Activated gamma-delta T cell (primary cell): ENCODE measurements around the gene ST6GALNAC2.
"Not testable (repeated sequence)": the region's sequence is repeated elsewhere in the genome, so short reads cannot be mapped to it uniquely, and the experiment has no call there.

Experiments
- DNase-seq: peaks from one replicate; lab custom pipeline; 2025; lab: John Stamatoyannopoulos, UW

ST6GALNAC2 gene

DNA sequence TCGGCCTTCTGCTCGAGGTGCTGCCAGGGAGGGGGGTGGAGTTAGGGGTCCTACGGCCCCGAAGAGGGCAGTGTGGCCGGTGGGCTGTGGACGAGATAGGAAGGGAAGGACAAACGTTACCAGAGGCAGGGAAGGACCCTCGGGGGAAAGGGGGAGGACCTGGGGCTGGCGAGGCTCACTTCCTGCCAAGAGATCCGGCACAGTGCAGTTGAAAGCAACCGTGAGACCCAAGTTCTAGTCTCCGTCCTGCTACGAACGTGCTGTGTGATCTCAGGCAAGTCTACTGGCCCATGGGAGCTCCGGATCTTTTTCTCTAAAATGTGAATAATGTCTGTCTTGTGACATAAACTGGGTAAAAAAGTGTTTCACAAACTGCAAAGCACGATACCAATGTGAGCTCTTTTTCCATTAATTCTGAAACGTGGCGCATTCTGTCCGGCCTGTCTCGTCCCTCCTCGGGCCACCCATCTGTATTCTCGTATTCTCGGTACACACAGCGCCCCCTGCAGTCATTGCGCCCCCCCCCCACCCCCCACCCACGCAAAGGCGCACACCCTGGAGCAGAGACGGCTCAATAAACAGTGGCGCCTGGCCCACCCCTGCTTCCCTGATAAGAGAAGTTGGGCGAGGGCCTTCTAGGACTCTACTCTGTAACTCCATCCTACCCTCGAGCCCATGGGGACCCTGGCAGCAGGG is 57.0 kb downstream of the ST6GALNAC2 start:
- DNase-seq: no peak

GRCh38 chr17:76528156-76528527 is 57.5 kb downstream of the ST6GALNAC2 start:
- DNase-seq: no peak

DNA sequence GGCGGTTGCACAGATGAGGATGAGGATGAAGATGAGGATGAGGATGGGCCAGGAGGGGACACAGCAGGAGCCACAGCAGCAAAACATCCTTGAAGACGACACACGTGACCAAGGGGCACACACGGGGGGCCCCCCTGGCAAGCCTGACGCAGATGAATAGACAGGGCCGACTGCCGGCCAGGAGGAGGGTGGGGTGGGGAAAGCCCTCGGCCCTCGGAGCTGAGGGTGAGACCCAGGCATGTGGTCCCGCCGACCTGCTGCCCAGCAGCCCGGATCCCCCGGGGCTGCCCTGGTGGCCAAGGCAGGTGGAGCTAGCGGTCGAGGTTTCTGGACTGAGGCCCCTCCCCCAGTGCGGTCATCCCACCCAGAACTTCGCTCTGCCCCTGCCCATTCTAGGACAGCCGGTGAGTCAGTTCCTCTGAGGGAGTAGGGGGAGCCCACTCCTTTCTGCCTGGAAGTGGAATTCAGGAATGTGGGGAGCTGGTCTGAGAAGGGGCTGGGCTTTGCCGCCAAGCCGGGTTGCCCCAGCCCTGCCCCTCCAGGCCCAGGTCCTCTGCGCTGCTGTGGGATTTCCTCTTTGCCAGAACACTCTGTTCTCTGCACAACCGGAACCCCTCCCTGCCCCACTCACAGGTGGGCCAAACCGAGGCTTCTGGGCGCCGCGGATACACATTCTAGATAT is 58.1 kb downstream of the ST6GALNAC2 start:
- no peak for DNase-seq

DNA sequence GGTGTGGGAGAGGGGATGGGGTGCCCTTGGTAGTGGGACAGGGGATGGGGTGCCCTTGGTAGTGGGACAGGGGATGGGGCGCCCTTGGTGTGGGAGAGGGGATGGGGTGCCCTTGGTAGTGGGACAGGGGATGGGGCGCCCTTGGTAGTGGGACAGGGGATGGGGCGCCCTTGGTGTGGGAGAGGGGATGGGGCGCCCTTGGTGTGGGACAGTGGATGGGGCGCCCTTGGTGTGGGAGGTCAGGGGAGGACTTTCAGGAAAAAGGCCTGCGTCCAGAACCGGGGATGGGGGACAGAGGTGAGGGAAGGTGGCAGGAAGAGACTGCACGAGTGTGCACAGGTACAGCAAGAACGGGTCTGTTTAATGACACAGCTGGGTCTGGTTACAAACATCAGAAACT is 58.6 kb downstream of the ST6GALNAC2 start:
- not testable (repeated sequence) for DNase-seq

- not testable (repeated sequence) for DNase-seq
These were observed 60.2 kb downstream of the ST6GALNAC2 start for GRCh38 chr17:76525513-76525833.

DNA sequence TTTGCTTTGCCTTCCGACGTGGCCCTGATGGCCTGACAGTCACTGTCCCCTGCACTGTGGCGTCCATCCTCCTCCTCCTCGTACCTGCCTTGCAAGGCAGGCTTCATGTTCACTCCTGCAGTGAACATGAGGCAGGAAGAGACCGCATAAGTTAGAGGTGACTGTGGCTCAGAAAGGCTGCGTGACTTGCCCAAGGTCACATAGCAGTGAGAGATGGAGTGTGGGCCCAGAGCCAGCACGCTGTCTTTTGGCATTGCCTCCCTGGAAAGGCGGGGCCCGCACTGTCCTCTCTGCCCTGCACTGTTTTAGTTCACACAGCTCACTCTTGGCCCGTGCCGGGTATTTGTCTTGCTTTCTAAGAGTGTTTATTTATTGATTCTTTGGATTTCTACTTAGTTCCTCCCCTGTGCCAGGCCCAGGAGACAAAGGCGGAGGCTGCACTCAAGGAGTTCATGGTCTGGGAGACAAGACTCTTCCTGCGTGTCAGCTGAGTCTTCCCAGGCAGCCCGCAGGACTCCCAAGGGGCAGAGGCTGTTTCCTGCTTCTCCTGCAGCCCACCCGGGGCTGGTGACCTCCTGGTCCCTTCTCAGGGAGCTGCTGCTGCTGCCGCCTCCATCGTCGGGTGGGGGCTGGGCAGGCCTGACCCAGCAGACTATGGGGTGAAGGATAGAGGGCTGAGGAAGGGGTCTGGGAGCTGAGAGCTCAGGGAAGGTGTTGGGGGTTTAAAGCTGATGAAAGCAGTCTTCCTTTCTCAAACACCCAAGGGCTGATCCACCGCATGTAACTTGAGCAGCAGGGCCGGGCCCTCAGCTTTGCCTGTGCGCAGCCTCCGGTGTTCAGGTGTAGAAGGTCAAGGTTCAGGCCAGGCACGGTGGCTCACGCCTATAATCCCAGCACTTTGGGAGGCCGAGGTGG is 60.8 kb downstream of the ST6GALNAC2 start:
- no peak for DNase-seq

GRCh38 chr17:76523084-76524037 is 62.3 kb downstream of the ST6GALNAC2 start:
- DNase-seq: peak; percentile 69

- not testable (repeated sequence) for DNase-seq
These were observed 64.0 kb downstream of the ST6GALNAC2 start for GRCh38 chr17:76521683-76522082.

DNA sequence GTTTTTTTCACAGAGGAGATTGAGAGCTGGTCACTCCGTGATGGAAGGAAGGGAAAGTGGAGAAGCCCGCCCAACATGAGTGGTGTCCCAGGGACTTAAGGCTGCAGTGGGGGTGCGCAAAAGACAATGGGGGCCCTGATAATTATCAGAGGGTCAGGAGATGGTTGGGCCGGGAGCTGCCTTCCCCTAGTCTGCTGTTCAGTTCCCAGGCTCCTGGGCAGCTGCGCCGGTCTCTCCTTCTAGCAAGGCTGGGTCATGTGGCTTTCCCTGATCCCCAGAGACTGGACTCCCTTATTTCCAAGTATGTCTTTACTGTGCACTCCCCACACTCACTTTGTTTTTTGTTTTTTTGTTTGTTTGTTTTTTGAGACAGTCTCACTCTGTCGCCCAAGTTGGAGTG is 64.4 kb downstream of the ST6GALNAC2 start:
- DNase-seq: no peak

DNA sequence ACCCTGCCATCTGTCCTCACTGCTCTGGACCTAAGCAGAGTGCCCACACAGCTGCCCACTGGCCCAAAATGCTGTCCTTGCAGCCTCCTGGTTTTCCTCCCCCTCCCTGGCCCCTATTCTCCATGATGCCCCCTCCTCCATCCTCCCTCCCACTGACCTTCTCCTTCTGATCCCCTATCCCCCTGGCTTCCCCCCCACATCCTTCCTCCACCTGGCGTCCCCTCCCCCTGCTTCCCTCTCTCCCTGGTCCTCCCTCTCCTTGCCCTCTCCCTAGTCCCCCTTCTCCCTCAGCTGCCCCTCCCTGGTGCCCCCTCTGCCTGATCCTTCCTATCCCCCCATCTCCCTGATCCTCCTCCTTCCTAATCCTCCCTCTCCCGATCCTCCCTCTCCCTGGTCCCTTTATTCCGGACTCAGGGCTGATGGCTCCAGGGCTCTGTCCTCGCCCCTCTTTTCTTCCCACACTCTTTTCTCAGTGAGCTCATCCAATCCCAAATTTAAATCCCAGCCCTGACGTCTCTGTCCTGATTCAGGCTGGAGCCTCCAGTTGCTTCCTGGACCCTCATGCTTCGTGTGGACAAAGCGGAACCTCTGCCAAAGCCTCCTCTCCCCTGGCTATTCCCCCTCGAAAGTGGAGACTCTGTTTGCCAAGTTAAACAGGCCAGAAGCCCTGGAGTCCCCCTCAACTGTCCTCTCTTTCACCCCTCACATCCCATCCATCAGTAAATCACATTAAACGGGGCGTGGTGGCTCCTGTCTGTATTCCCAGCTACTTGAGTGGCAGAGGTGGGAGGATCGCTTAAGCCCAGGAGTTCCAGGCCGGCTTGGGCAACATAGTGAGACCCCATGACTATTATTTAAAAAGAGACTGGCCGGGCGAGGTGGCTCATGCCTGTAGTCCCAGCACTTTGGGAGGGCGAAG is 66.4 kb downstream of the ST6GALNAC2 start:
- no peak for DNase-seq

DNA sequence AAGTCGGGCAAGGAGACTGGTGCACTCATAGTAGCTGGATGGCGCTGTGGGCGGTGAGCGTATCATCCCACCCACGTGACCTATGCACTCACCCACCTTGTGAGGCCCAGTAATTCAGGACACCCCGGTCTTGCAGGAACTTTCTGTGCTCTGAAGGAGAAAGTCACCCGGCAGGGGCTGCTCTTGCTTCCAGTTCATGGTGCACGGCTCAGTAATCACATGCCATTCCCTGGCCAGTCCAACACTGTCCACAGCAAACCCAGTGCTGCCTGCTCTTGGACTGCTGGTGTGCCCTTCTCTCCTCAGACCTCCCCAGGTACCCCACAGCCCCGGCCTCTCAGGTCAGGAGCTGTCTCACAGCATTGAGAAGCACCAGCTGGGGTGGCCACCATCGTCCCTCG is 68.0 kb downstream of the ST6GALNAC2 start:
- DNase-seq: no peak
